Psoas muscle (tissue), 8 donors: ENCODE results near the gene BTNL8. TPM values are rescaled to one million over a fixed set of nuclear protein-coding genes. Genes with fewer than 3 reads are reported as not detected.

Experiments used
- ATAC-seq, 4 donors: fragments of 200-7000 bp; cut with Tn5 transposase; one replicate each; pipeline ENCODE4 v1.9.1; 2020; ENCODE audit warnings: moderate library complexity in 3 of 4, mild to moderate bottlenecking in 2 of 4
- DNase-seq, 2 donors: peaks; one replicate each; pipeline ENCODE4 v3.0.0-alpha.2; 2020
- H3K27ac ChIP-seq: fragments of 200-600 bp; one replicate; pipeline ENCODE4 v1.8.0; 2022
- H3K27me3 ChIP-seq, 3 donors: fragments of 200-600 bp in 1 of 3; one replicate each; pipeline versions ENCODE4 v1.6.1 to v1.8.0; 2013 to 2022; ENCODE audit warnings: low read length in 2 of 3, mild to moderate bottlenecking in 2 of 3, moderate library complexity in 1 of 3; ENCODE audit not compliant: insufficient read depth in 3 of 3
- H3K36me3 ChIP-seq, 2 donors: fragments of 200-600 bp in 1 of 2; one replicate each; pipeline versions ENCODE4 v1.6.1 to v1.8.0; 2013 to 2022; ENCODE audit warnings: low read depth in 1 of 2, mild to moderate bottlenecking in 1 of 2, moderate library complexity in 1 of 2; ENCODE audit not compliant: insufficient read depth in 1 of 2
- H3K4me1 ChIP-seq: fragments of 200-600 bp; one replicate; pipeline ENCODE4 v1.8.0; 2022
- H3K4me3 ChIP-seq: fragments of 200-600 bp; one replicate; pipeline ENCODE4 v1.8.0; 2022; ENCODE audit warnings: mild to moderate bottlenecking
- H3K9me3 ChIP-seq: fragments of 200-600 bp; one replicate; pipeline ENCODE4 v1.8.0; 2022
- WGBS, 3 donors: extraction: QIAGEN DNeasy Blood & Tissue Kit; methylation state at CpG; one replicate each; pipeline versions ENCODE4 v1.1.6 to v1.1.7; 2013; 5-methylcytosine and 5-hydroxymethylcytosine counted together
- intact Hi-C, 2 donors: fragments of 100-400 bp; cut with DNase I; formaldehyde crosslinking; loops; one replicate each; pipeline versions ENCODE4 v1.11.0 to v1.14.2; 2022
- polyA plus RNA-seq, 3 donors: library from polyadenylated mRNA; stranded (reverse); fragments of 200-250 nt; gene quantifications; one replicate each; pipeline ENCODE4 v1.2.3, GENCODE V29; 2013
- total RNA-seq, 4 donors: library from RNA; stranded (reverse); fragmentation: NEBNext Ultra II Directional in 2 of 4; extraction: Animal tissue kit (Norgen Biotek cat#: 25700) in 2 of 4; gene quantifications; one replicate each; pipeline versions ENCODE4 v1.2.1 to v1.2.4, GENCODE V29; 2021 to 2023
- TF ChIP-seq, protein P1 (sequence below): fragments of 200-600 bp; IDR thresholded peaks from one replicate; pipeline ENCODE4 v1.8.0; 2022; ENCODE audit warnings: antibody characterized with exemption
- donor health status: healthy with polysubstance abuse.
- donor health status: DM: no; HTN: no; CAD: no; lungs with moderate emphysema.
- donor health status: Bipolar disorder and iron deficiency.
- donor health status: healthy.
- donor health status: DM: yes; HTN: yes; CAD: no.
- donor health status: DM: no; HTN: no; CAD: no.
- donor health status: DM: no; HTN: no; CAD: no.
- donor health status: DM: yes; HTN: yes; CAD: no.

BTNL8 gene
- total and polyA plus RNA-seq, 7 donors, result 0.09 to 0.46 (median 0.19) TPM; not detected in 2

DNA sequence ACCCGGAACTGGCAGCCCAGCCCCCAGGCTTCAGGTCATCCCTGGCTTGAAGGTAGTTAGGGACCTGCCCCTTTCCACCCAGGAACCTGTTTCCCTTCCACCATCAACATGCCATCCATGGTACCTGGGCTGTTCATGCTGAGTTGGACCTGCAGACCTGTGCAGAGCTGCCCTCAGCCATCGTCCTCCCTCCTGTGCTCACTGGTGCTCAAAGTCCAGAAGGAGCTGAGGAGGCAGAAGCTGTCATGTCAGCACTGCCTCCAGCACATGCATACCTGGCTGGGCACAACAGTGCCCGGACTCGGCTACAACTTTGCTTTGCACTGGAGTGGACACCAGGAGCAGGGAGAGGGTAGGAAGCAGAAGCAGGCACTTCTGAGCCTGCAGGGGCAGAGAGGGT, 36.2 kb downstream of the BTNL8 start:
- H3K36me3 ChIP-seq, result no peaks in the 10 kb centered on the region
- no peaks in the 10 kb centered on the region for H3K27me3 ChIP-seq
- H3K4me1 ChIP-seq, result no peaks in the 10 kb centered on the region
- H3K27ac ChIP-seq, result no peak overlapping the region
- peaks cover 28% of the 10 kb centered on the region for H3K9me3 ChIP-seq
- no peak overlapping the region for H3K4me3 ChIP-seq
- intact Hi-C loops, result no loop called here
- TF ChIP-seq, protein P1, sequence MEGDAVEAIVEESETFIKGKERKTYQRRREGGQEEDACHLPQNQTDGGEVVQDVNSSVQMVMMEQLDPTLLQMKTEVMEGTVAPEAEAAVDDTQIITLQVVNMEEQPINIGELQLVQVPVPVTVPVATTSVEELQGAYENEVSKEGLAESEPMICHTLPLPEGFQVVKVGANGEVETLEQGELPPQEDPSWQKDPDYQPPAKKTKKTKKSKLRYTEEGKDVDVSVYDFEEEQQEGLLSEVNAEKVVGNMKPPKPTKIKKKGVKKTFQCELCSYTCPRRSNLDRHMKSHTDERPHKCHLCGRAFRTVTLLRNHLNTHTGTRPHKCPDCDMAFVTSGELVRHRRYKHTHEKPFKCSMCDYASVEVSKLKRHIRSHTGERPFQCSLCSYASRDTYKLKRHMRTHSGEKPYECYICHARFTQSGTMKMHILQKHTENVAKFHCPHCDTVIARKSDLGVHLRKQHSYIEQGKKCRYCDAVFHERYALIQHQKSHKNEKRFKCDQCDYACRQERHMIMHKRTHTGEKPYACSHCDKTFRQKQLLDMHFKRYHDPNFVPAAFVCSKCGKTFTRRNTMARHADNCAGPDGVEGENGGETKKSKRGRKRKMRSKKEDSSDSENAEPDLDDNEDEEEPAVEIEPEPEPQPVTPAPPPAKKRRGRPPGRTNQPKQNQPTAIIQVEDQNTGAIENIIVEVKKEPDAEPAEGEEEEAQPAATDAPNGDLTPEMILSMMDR, result no peak
- DNase-seq (no peak), ATAC-seq (no peak)
- WGBS, 3 donors, result 62 to 75% (median 72%) methylated on average over 4 of the region's 4 CpGs

- Histone ChIP-seq H3K27ac (no peak overlapping the region), H3K36me3 (no peaks in the 10 kb centered on the region), H3K4me3 (no peak overlapping the region), H3K27me3 (no peaks in the 10 kb centered on the region), H3K9me3 (peaks cover 20% of the 10 kb centered on the region), H3K4me1 (no peaks in the 10 kb centered on the region)
- no peak for ATAC-seq
- TF ChIP-seq, protein P1, result no peak
- intact Hi-C loops, result no loop called here
- DNase-seq, result no peak
- 78 to 81% (median 79%) methylated on average over 6 of the region's 6 CpGs for WGBS, 3 donors
Observed at GRCh38 chr5:180938294-180938693, 39.3 kb downstream of the BTNL8 start.

DNA sequence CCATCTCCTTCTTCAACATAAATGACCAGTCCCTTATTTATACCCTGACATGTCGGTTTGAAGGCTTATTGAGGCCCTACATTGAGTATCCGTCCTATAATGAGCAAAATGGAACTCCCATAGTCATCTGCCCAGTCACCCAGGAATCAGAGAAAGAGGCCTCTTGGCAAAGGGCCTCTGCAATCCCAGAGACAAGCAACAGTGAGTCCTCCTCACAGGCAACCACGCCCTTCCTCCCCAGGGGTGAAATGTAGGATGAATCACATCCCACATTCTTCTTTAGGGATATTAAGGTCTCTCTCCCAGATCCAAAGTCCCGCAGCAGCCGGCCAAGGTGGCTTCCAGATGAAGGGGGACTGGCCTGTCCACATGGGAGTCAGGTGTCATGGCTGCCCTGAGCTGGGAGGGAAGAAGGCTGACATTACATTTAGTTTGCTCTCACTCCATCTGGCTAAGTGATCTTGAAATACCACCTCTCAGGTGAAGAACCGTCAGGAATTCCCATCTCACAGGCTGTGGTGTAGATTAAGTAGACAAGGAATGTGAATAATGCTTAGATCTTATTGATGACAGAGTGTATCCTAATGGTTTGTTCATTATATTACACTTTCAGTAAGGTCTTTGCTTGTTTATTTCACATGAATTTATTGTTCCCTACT, 51.5 kb downstream of the BTNL8 start:
- TF ChIP-seq, protein P1, result no peak
- H3K4me1 ChIP-seq, result no peaks in the 10 kb centered on the region
- H3K4me3 ChIP-seq, result no peak overlapping the region
- no peak overlapping the region for H3K27ac ChIP-seq
- H3K36me3 ChIP-seq, result no peaks in the 10 kb centered on the region
- 74 to 81% (median 78%) methylated on average over 6 of the region's 6 CpGs for WGBS, 3 donors
- H3K27me3 ChIP-seq, result no peaks in the 10 kb centered on the region
- intact Hi-C loops, result no loop called here
- H3K9me3 ChIP-seq, result no peaks in the 10 kb centered on the region
- DNase-seq (no peak), ATAC-seq (no peak)

- TF ChIP-seq, protein P1, result no peak
- Histone ChIP-seq H3K27me3 (peaks cover 0 to 4% (median 0%) of the 10 kb centered on the region in 3 donors), H3K27ac (no peak overlapping the region), H3K9me3 (no peaks in the 10 kb centered on the region), H3K4me3 (no peak overlapping the region), H3K4me1 (no peaks in the 10 kb centered on the region), H3K36me3 (no peaks in the 10 kb centered on the region)
- intact Hi-C loops, result no loop called here
- no peak for ATAC-seq
- no peak for DNase-seq
- WGBS, 3 donors, result 47 to 56% (median 52%) methylated on average over 3 to 5 of the region's 5 CpGs
Observed at GRCh38 chr5:180959661-180960060, 60.7 kb downstream of the BTNL8 start.

DNA sequence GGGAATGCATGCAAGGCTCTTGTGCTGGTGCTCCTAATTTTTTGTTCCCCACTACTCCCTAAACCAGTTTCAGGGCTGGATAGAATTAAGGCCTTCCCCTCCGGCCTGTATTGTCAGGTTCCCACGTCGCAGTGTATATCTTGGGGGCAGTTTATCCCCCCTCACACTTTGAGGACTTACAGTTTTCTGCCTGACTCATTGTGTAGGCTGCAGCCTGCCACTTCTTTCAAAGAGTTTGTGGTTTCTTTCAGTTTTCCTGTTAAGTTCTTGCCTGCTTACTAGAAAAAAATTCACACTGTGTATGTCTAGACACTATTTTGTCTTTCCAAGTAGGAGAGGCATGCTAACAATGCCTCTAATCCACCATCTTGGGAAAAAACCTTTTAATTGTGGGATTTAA, 61.2 kb downstream of the BTNL8 start:
- no peak for ATAC-seq
- 80 to 94% (median 86%) methylated on average over 3 of the region's 3 CpGs for WGBS, 3 donors

More for the DNA sequence above, 61.2 kb downstream of the BTNL8 start:
- no peak overlapping the region for H3K27ac ChIP-seq
- intact Hi-C loops, result no loop called here
- H3K27me3 ChIP-seq, result peaks cover 0 to 4% (median 0%) of the 10 kb centered on the region in 3 donors
- H3K36me3 ChIP-seq, result no peaks in the 10 kb centered on the region
- DNase-seq, result no peak
- TF ChIP-seq, protein P1, result no peak
- no peaks in the 10 kb centered on the region for H3K9me3 ChIP-seq
- H3K4me3 ChIP-seq, result no peak overlapping the region
- no peaks in the 10 kb centered on the region for H3K4me1 ChIP-seq
